IMR-90 (cell line): Measurements from ENCODE around the gene YPEL4. TPM values are rescaled to one million over a fixed set of nuclear protein-coding genes. Genes with fewer than 3 reads are reported as not detected.

Experiments used
- ATAC-seq: fragments of 200-7000 bp; cut with Tn5 transposase; 2 replicates; pipeline ENCODE4 v1.9.1; 2020; ENCODE audit warnings: low read depth, mild to moderate bottlenecking, moderate library complexity
- BruUV-seq: library from RNA; stranded (reverse); fragments of 400-500 nt; replicated peaks from 2 replicates; lab custom pipeline; 2021; lab: Mats Ljungman, UMichigan
- CTCF ChIA-PET: fragments of 300-600 bp; formaldehyde crosslinking; extraction: SDS; loops from one replicate; lab custom pipeline; 2021; ENCODE audit warnings: antibody characterized with exemption; lab: Yijun Ruan, JAX
- POLR2A ChIA-PET: fragments of 300-600 bp; sonication (Branson Sonifier 250); formaldehyde crosslinking; loops from one replicate; lab custom pipeline; 2022; ENCODE audit warnings: antibody characterized with exemption; ENCODE audit not compliant: unreplicated experiment; lab: Charles Lee
- DNase-seq: peaks from one replicate; pipeline ENCODE4 v3.0.0; 2013
- H2AFZ ChIP-seq: replicated peaks from 2 replicates; pipeline ENCODE3; 2013; ENCODE audit warnings: low read length, mild to moderate bottlenecking; ENCODE audit not compliant: poor library complexity
- H2AK5ac ChIP-seq: 2 replicates; pipeline ENCODE4 v1.6.1; 2013; ENCODE audit warnings: low read depth, low read length, inconsistent platforms
- H2AK9ac ChIP-seq: replicated peaks from 2 replicates; pipeline ENCODE3; 2013; ENCODE audit warnings: mild to moderate bottlenecking, low read depth, low read length, moderate library complexity; ENCODE audit not compliant: poor library complexity
- H2BK120ac ChIP-seq: 2 replicates; pipeline ENCODE4 v1.6.1; 2013; ENCODE audit warnings: low read depth, low read length, inconsistent platforms
- H2BK15ac ChIP-seq: 3 replicates; pipeline ENCODE4 v1.6.1; 2013; ENCODE audit warnings: low read depth, low read length, inconsistent platforms
- H2BK20ac ChIP-seq: 2 replicates; pipeline ENCODE4 v1.6.1; 2013; ENCODE audit warnings: low read depth, mild to moderate bottlenecking, inconsistent platforms, low read length, moderate library complexity
- H2BK5ac ChIP-seq: 2 replicates; pipeline ENCODE4 v1.6.1; 2013; ENCODE audit warnings: mild to moderate bottlenecking, low read depth, low read length, inconsistent platforms; ENCODE audit not compliant: poor library complexity, severe bottlenecking
- H3K14ac ChIP-seq: replicated peaks from 2 replicates; pipeline ENCODE4 v1.6.1; 2013; ENCODE audit warnings: low read depth, low read length, inconsistent platforms
- H3K18ac ChIP-seq: 2 replicates; pipeline ENCODE4 v1.6.1; 2013; ENCODE audit warnings: low read depth, low read length, control low read depth
- H3K23ac ChIP-seq: 2 replicates; pipeline ENCODE4 v1.6.1; 2013; ENCODE audit warnings: low read depth, low read length, inconsistent platforms
- H3K27ac ChIP-seq: 2 replicates; pipeline ENCODE4 v1.5.1; 2013; ENCODE audit warnings: mild to moderate bottlenecking, control low read depth, low read length; ENCODE audit not compliant: insufficient read depth
- H3K27me3 ChIP-seq: 2 replicates; pipeline ENCODE4 v1.6.1; 2013; ENCODE audit warnings: low read length; ENCODE audit not compliant: control insufficient read depth, insufficient read depth
- H3K36me3 ChIP-seq: 2 replicates; pipeline ENCODE4 v1.6.1; 2013; ENCODE audit warnings: low read length, mixed read lengths; ENCODE audit not compliant: control insufficient read depth, insufficient read depth
- H3K4ac ChIP-seq: 2 replicates; pipeline ENCODE4 v1.6.1; 2013; ENCODE audit warnings: low read depth, low read length, inconsistent platforms
- H3K4me1 ChIP-seq: 2 replicates; pipeline ENCODE4 v1.6.1; 2013; ENCODE audit warnings: low read length, mixed read lengths; ENCODE audit not compliant: control insufficient read depth, insufficient read depth
- H3K4me2 ChIP-seq: 2 replicates; pipeline ENCODE4 v1.6.1; 2013; ENCODE audit warnings: low read depth, mild to moderate bottlenecking, control low read depth, low read length, moderate library complexity
- H3K4me3 ChIP-seq: 2 replicates; pipeline ENCODE4 v1.5.1; 2013; ENCODE audit warnings: low read depth, mild to moderate bottlenecking, control low read depth, low read length, moderate library complexity; ENCODE audit not compliant: insufficient read depth
- H3K56ac ChIP-seq: 2 replicates; pipeline ENCODE4 v1.6.1; 2013; ENCODE audit warnings: low read length, inconsistent platforms; ENCODE audit not compliant: insufficient read depth; ENCODE audit errors: extremely low read depth
- H3K79me1 ChIP-seq, 2 experiments: 2 replicates each; pipeline ENCODE4 v1.6.1; 2013; ENCODE audit warnings: low read length in 2 of 2, inconsistent platforms in 1 of 2, low read depth in 1 of 2
- H3K9ac ChIP-seq: 2 replicates; pipeline ENCODE4 v1.6.1; 2013; ENCODE audit warnings: low read depth, low read length, control low read depth
- H3K9me1 ChIP-seq: 2 replicates; pipeline ENCODE4 v1.6.1; 2013; ENCODE audit warnings: low read length, inconsistent platforms; ENCODE audit not compliant: insufficient read depth
- H3K9me3 ChIP-seq: 2 replicates; pipeline ENCODE4 v1.6.1; 2013; ENCODE audit warnings: low read length; ENCODE audit not compliant: control insufficient read depth, insufficient read depth
- H4K20me1 ChIP-seq: 2 replicates; pipeline ENCODE4 v1.6.1; 2013; ENCODE audit warnings: low read length, inconsistent platforms; ENCODE audit not compliant: insufficient read depth
- H4K5ac ChIP-seq: 2 replicates; pipeline ENCODE4 v1.6.1; 2013; ENCODE audit warnings: mild to moderate bottlenecking, low read depth, low read length, control low read depth
- H4K8ac ChIP-seq, 2 experiments: 2 replicates each; pipeline ENCODE4 v1.6.1; 2013; ENCODE audit warnings: low read depth in 2 of 2, low read length in 2 of 2, control low read depth in 1 of 2, inconsistent platforms in 1 of 2
- H4K91ac ChIP-seq: 2 replicates; pipeline ENCODE4 v1.6.1; 2013; ENCODE audit warnings: low read depth, low read length, inconsistent platforms; ENCODE audit not compliant: insufficient read depth
- BHLHE40 ChIP-seq: fragments of 150-350 bp; IDR thresholded peaks from 2 replicates; pipeline ENCODE4 v1.6.1; 2016; ENCODE audit warnings: mild to moderate bottlenecking, low read depth, low read length
- CEBPB ChIP-seq: IDR thresholded peaks from 2 replicates; pipeline ENCODE4 v1.6.1; 2012; ENCODE audit warnings: low read depth, low read length, improper control_type of control experiment
- FOS ChIP-seq: fragments of 150-350 bp; IDR thresholded peaks from 2 replicates; pipeline ENCODE4 v1.6.1; 2016; ENCODE audit warnings: low read depth, low read length
- MXI1 ChIP-seq: IDR thresholded peaks from 2 replicates; pipeline ENCODE4 v1.6.1; 2012; ENCODE audit warnings: low read depth, mild to moderate bottlenecking, low read length, moderate library complexity, borderline replicate concordance
- POLR2A ChIP-seq: IDR thresholded peaks from 2 replicates; pipeline ENCODE4 v1.6.1; 2012; ENCODE audit warnings: mild to moderate bottlenecking, low read depth, low read length
- RAD21 ChIP-seq: IDR thresholded peaks from 2 replicates; pipeline ENCODE4 v1.6.1; 2012; ENCODE audit warnings: low read length, improper control_type of control experiment
- RCOR1 ChIP-seq: IDR thresholded peaks from 2 replicates; pipeline ENCODE4 v1.6.1; 2012; ENCODE audit warnings: mild to moderate bottlenecking, low read length, improper control_type of control experiment; ENCODE audit not compliant: insufficient replicate concordance
- WGBS, 2 experiments: methylation state at CpG; one replicate each; pipeline versions ENCODE4 v1.1.5 to v1.1.7; 2013; ENCODE audit warnings: missing lambda C conversion rate in 2 of 2; ENCODE audit not compliant: insufficient read length in 1 of 2; ENCODE audit errors: extremely low coverage in 2 of 2; 5-methylcytosine and 5-hydroxymethylcytosine counted together
- dilution Hi-C: fragments of 300-500 bp; cut with HindIII; formaldehyde crosslinking; loops from one replicate; pipeline ENCODE4 v1.14.3; 2018; ENCODE audit warnings: low sequenced_read_pairs; ENCODE audit not compliant: unreplicated experiment
- in situ Hi-C: fragments of 300-500 bp; cut with MboI; formaldehyde crosslinking; loops from 3 replicates; pipeline ENCODE4 v1.14.3; 2019; ENCODE audit warnings: low sequenced_read_pairs, inconsistent platforms, mixed read lengths
- intact Hi-C: fragments of 100-400 bp; cut with micrococcal nuclease; formaldehyde crosslinking; loops from 2 replicates; pipeline ENCODE4 v1.10.0; 2022
- polyA plus RNA-seq, 3 experiments: library from polyadenylated mRNA; depleted of rRNA; stranded (reverse); fragments of >200 nt; gene quantifications; 2 replicates each; pipeline ENCODE4 v1.2.3, GENCODE V29; 2012; ENCODE audit warnings: low replicate concordance in 1 of 3
- total RNA-seq: library from RNA; depleted of rRNA; stranded (reverse); fragments of >200 nt; gene quantifications from 2 replicates; pipeline ENCODE4 v1.2.3, GENCODE V29; 2012
- TF ChIP-seq, protein P1 (sequence below): conservative IDR thresholded peaks from 2 replicates; pipeline ENCODE4 v1.5.1; 2012; ENCODE audit warnings: mild to moderate bottlenecking, low read depth, low read length, improper control_type of control experiment
- TF ChIP-seq, protein P2 (sequence below): fragments of 150-350 bp; IDR thresholded peaks from 2 replicates; pipeline ENCODE4 v1.6.1; 2017; ENCODE audit warnings: mild to moderate bottlenecking, antibody characterized with exemption, low read length, low read depth

YPEL4 gene
- total and polyA plus RNA-seq, 2 of the 4 experiments (the other 2 are of a cell fraction), result 0.18 to 0.79 TPM

DNA sequence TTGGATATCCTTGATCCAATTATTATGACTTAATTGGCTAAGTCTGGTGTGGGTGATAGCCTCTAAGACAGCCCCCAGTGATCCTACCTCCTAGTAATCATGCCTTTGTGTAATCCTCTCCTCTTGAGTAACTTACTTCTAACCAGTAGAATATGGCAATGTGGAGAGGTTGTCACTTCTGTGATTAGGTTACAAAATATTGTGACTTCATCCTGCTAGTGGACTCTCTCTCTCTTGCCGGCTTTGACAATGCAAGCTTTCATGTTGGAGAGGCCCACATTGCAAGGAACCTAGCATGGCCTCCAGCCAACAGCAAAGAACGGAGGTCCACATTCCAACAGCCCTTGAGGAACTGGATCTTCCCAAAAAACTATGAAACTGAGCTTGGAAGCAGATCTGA is 19.5 kb downstream of the YPEL4 start:
- H2AK9ac ChIP-seq, result no peak overlapping the region
- intact Hi-C loops (no loop called here), dilution Hi-C loops (no loop called here), in situ Hi-C loops (no loop called here)
- H3K18ac ChIP-seq, result no peak overlapping the region
- H3K9me1 ChIP-seq, result no peaks in the 10 kb centered on the region
- TF ChIP-seq, protein P1, sequence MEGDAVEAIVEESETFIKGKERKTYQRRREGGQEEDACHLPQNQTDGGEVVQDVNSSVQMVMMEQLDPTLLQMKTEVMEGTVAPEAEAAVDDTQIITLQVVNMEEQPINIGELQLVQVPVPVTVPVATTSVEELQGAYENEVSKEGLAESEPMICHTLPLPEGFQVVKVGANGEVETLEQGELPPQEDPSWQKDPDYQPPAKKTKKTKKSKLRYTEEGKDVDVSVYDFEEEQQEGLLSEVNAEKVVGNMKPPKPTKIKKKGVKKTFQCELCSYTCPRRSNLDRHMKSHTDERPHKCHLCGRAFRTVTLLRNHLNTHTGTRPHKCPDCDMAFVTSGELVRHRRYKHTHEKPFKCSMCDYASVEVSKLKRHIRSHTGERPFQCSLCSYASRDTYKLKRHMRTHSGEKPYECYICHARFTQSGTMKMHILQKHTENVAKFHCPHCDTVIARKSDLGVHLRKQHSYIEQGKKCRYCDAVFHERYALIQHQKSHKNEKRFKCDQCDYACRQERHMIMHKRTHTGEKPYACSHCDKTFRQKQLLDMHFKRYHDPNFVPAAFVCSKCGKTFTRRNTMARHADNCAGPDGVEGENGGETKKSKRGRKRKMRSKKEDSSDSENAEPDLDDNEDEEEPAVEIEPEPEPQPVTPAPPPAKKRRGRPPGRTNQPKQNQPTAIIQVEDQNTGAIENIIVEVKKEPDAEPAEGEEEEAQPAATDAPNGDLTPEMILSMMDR, result no peak
- TF ChIP-seq POLR2A (no peak), MXI1 (no peak), FOS (no peak), BHLHE40 (no peak), CEBPB (no peak), RAD21 (no peak), RCOR1 (no peak)
- TF ChIP-seq, protein P2, sequence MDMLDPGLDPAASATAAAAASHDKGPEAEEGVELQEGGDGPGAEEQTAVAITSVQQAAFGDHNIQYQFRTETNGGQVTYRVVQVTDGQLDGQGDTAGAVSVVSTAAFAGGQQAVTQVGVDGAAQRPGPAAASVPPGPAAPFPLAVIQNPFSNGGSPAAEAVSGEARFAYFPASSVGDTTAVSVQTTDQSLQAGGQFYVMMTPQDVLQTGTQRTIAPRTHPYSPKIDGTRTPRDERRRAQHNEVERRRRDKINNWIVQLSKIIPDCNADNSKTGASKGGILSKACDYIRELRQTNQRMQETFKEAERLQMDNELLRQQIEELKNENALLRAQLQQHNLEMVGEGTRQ, result no peak
- no peak overlapping the region for H2BK15ac ChIP-seq
- CTCF ChIA-PET, result no interaction called here
- H2BK5ac ChIP-seq, result no peak overlapping the region
- H4K8ac ChIP-seq, result no peak overlapping the region
- H3K4ac ChIP-seq, result no peak overlapping the region
- H3K27me3 ChIP-seq, result peaks cover 30% of the 10 kb centered on the region
- BruUV-seq, result no TSS peak
- H2AFZ ChIP-seq, result no peak overlapping the region
- H3K36me3 ChIP-seq, result no peaks in the 10 kb centered on the region
- H3K4me3 ChIP-seq, result no peak overlapping the region
- no peaks in the 10 kb centered on the region for H3K79me1 ChIP-seq
- no peak overlapping the region for H3K4me2 ChIP-seq
- H2BK120ac ChIP-seq, result no peak overlapping the region
- no peaks in the 10 kb centered on the region for H3K9me3 ChIP-seq
- no peak overlapping the region for H3K14ac ChIP-seq
- WGBS, 2 experiments, result 0% methylated on average over 1 of the region's 2 CpGs; no CpG with 5 or more reads in 1 of the 2 experiments
- H3K4me1 ChIP-seq, result no peaks in the 10 kb centered on the region
- no peak overlapping the region for H3K56ac ChIP-seq
- no peak overlapping the region for H3K27ac ChIP-seq
- H2AK5ac ChIP-seq, result no peak overlapping the region
- H2BK20ac ChIP-seq, result no peak overlapping the region
- no peak overlapping the region for H4K91ac ChIP-seq
- H4K5ac ChIP-seq, result no peak overlapping the region
- ATAC-seq (no peak), DNase-seq (no peak)
- no peaks in the 10 kb centered on the region for H4K20me1 ChIP-seq
- H3K23ac ChIP-seq, result no peak overlapping the region
- POLR2A ChIA-PET, result no interaction called here
- no peak overlapping the region for H3K9ac ChIP-seq
